HAP-1 (cell line): Measurements from ENCODE around the gene FBXL16.

Experiments
- DNase-seq, 2 experiments: peaks; one replicate each; pipeline ENCODE4 v3.0.0-alpha.2; 2016 to 2020; ENCODE audit warnings: low spot score in 2 of 2
- H3K27me3 ChIP-seq: fragments of 250-450 bp; sonication (Bioruptor Pico); 2 replicates; pipeline ENCODE4 v1.5.1; 2020; ENCODE audit warnings: low read depth, mild to moderate bottlenecking, moderate library complexity
- H3K36me3 ChIP-seq: fragments of 250-450 bp; sonication (Bioruptor Pico); replicated peaks from 2 replicates; pipeline ENCODE4 v1.5.1; 2020; ENCODE audit warnings: mild to moderate bottlenecking
- H3K4me1 ChIP-seq: fragments of 250-450 bp; sonication (Bioruptor Pico); 2 replicates; pipeline ENCODE4 v1.5.1; 2020; ENCODE audit warnings: mild to moderate bottlenecking
- H3K4me3 ChIP-seq: fragments of 250-450 bp; sonication (Bioruptor Pico); 2 replicates; pipeline ENCODE4 v1.5.1; 2020; ENCODE audit warnings: mild to moderate bottlenecking, moderate library complexity
- H3K9me3 ChIP-seq: fragments of 250-450 bp; sonication (Bioruptor Pico); 2 replicates; pipeline ENCODE4 v1.5.1; 2020; ENCODE audit warnings: mild to moderate bottlenecking, moderate library complexity
- in situ Hi-C: fragments of 300-500 bp; cut with MboI; formaldehyde crosslinking; loops from 3 replicates; pipeline ENCODE4 v1.14.3; 2020; ENCODE audit warnings: low sequenced_read_pairs, inconsistent platforms, mixed read lengths

Gene FBXL16

GRCh38 chr16:730666-731509 lies 25.3 kb upstream of the FBXL16 start:
- Histone ChIP-seq H3K4me3 (no peak overlapping the region), H3K27me3 (no peaks in the 10 kb centered on the region), H3K36me3 (peaks cover 57% of the 10 kb centered on the region), H3K9me3 (no peaks in the 10 kb centered on the region), H3K4me1 (peaks cover 5% of the 10 kb centered on the region)
- DNase-seq, result no peak
- in situ Hi-C loops, result loop anchor here (5.0 kb wide), 1 partner anchor 56 kb away; the partner anchor contains the start of genes CHTF18 and RPUSD1

DNA sequence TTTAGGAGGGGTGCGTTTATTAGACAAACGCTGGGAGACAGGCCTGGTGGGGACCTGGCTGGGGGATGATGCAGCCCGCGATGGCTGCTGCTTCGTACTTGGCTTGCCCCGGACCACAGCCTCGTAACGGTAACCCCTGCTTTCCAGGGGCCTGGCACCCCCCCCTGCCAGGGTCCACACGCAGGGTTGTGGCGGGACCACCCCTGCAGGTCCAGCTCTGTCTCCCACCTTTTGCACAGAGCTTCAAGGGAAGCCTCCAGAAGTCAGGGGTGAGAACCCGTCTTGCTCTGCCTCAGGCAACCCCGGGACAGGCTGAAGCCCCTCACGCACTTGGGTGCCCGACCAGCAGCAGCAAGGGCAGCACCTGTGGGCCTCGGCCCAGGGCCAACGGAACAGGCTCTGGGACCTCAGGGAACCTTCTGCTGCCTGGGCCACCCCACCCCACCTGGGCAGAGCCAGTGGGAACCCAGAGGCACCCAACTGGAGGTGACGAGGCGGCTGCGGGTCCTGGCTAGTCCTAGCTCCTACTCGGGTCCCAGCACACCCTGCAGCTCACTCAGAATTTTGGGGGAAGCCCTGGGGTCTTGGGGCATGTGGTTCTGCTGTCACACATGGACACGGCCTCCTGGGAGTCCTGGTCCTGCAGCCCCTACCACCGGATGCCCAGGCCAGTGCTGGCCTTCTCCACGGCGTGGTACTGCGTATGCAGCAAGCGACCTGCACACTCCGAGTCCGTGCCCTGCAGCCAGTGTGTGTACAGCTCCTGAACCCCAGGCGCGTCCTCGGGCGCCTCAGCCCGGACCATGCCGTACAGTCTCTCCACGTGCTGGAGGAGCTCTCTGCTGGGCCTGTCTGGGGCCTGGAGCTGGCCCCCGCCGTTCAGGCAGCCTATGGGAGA lies 24.4 kb upstream of the FBXL16 start:
- H3K36me3 ChIP-seq, result peaks cover 49% of the 10 kb centered on the region
- H3K4me3 ChIP-seq, result peak overlapping the region; percentile 71; the same call in 1 of the 2 replicates
- no peaks in the 10 kb centered on the region for H3K27me3 ChIP-seq
- H3K4me1 ChIP-seq, result peaks cover 5% of the 10 kb centered on the region
- H3K9me3 ChIP-seq, result no peaks in the 10 kb centered on the region
- in situ Hi-C loops, result loop anchor here (5.0 kb wide), 1 partner anchor 57 kb away; the partner anchor contains the start of genes CHTF18 and RPUSD1
- DNase-seq, result no peak

GRCh38 chr16:728890-729744 lies 23.5 kb upstream of the FBXL16 start:
- Histone ChIP-seq H3K36me3 (peaks cover 41% of the 10 kb centered on the region), H3K4me1 (peaks cover 5% of the 10 kb centered on the region), H3K27me3 (no peaks in the 10 kb centered on the region), H3K4me3 (peak overlapping the region; percentile 71), H3K9me3 (no peaks in the 10 kb centered on the region)
- peak in 1 of 2 experiments; percentile 47 for DNase-seq
- in situ Hi-C loops, result no loop called here

DNA sequence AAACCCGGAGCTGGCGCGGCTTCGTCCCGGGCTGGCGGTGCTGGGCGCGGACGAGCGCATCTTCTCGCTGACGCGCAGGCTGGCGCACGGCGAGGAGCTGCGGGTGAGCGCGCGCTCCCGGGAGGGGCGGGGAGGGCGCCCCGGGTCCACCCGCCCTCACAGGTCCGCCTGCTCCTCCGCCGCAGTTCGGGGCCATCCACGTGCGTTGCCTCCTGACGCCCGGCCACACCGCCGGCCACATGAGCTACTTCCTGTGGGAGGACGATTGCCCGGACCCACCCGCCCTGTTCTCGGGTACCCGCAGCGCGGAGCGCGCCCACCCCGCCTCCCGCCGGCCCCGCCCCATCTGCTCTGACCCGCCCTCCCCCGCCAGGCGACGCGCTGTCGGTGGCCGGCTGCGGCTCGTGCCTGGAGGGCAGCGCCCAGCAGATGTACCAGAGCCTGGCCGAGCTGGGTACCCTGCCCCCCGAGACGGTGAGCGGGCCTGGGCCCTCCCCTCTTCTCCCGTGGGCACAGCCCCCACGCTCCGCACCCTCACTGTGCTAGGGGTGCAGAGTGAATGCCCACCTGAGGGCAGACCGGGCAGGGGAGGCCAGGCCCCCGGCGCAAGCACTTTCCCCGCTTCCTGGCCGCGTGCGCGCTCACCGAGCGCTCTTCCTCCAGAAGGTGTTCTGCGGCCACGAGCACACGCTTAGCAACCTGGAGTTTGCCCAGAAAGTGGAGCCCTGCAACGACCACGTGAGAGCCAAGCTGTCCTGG lies 22.7 kb upstream of the FBXL16 start:
- Histone ChIP-seq H3K4me3 (peak overlapping the region; percentile 71), H3K36me3 (peaks cover 35% of the 10 kb centered on the region), H3K9me3 (no peaks in the 10 kb centered on the region), H3K4me1 (peaks cover 5% of the 10 kb centered on the region), H3K27me3 (no peaks in the 10 kb centered on the region)
- DNase-seq, result peak; percentile 82 to 94
- in situ Hi-C loops, result no loop called here

- in situ Hi-C loops, result no loop called here
- DNase-seq, result peak in 1 of 2 experiments; percentile 39
- Histone ChIP-seq H3K9me3 (no peaks in the 10 kb centered on the region), H3K4me1 (peaks cover 5% of the 10 kb centered on the region), H3K36me3 (peaks cover 36% of the 10 kb centered on the region), H3K4me3 (peak overlapping the region; percentile 71), H3K27me3 (no peaks in the 10 kb centered on the region)
Observed at GRCh38 chr16:727291-727977, 21.8 kb upstream of the FBXL16 start.

DNA sequence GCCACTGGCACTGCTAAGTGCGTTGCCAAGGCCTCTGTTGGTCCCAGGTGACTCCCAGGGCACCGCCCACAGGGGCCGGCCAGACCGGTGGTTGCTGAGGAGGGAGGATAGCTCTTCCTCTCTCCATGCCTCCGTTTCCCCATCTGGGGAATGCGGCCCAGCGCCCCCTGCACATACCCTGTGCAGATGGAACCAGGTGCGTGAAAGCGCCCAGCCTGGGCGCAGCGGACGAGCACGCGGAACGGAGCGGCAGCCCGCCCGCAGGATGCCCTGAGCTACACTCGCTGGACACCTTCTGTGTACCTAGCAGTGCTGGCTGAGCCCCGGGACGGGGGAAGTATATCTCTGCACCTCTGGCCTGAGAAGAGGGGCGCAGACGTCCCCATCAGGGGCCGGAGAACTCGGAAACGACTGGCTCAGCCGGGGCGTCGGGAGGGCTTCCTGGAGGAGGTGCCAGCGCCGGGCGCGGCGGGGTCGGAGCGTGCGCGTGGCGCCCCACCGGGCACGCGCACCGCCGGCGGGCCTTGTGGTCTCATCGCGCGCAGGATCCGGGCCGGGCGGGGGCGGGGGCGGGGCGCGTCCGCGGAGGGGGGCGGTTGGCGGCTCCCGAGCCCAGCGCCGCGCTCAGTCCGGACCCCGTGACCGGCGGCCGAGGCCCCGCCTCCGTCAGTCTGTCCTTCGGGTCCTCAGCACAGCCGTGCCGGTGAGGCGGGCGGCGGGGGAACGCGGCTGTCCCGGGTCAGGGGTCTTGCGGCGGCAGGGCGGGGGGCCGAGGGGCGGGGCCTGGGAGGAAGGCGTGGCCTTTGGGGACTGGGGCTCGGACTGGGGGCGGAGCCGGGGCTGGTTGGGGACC lies 21.1 kb upstream of the FBXL16 start, which contains the start of the genes CCDC78 and HAGHL:
CCDC78 (minus strand) TSS at position 6 of the 853 bp plus-strand sequence. CDS start 76 bp downstream, outside the sequence.
HAGHL (plus strand) TSS at position 669 of the 853 bp plus-strand sequence. CDS start 404 bp downstream, outside the sequence.
- peak; percentile 49 to 94 for DNase-seq
- peaks cover 37% of the 10 kb centered on the region for H3K36me3 ChIP-seq
- H3K9me3 ChIP-seq, result no peaks in the 10 kb centered on the region
- no peaks in the 10 kb centered on the region for H3K27me3 ChIP-seq
- in situ Hi-C loops, result no loop called here
- peak within 1 kb of the TSS; percentile 71 for H3K4me3 ChIP-seq
- peaks cover 8% of the 10 kb centered on the region for H3K4me1 ChIP-seq

- Histone ChIP-seq H3K4me3 (no peak overlapping the region; the same call in 1 of the 2 replicates), H3K9me3 (no peaks in the 10 kb centered on the region), H3K27me3 (no peaks in the 10 kb centered on the region), H3K4me1 (peaks cover 12% of the 10 kb centered on the region), H3K36me3 (peaks cover 35% of the 10 kb centered on the region)
- peak in 1 of 2 experiments; percentile 40 for DNase-seq
- in situ Hi-C loops, result no loop called here
Observed at GRCh38 chr16:726188-726437, 20.5 kb upstream of the FBXL16 start.

DNA sequence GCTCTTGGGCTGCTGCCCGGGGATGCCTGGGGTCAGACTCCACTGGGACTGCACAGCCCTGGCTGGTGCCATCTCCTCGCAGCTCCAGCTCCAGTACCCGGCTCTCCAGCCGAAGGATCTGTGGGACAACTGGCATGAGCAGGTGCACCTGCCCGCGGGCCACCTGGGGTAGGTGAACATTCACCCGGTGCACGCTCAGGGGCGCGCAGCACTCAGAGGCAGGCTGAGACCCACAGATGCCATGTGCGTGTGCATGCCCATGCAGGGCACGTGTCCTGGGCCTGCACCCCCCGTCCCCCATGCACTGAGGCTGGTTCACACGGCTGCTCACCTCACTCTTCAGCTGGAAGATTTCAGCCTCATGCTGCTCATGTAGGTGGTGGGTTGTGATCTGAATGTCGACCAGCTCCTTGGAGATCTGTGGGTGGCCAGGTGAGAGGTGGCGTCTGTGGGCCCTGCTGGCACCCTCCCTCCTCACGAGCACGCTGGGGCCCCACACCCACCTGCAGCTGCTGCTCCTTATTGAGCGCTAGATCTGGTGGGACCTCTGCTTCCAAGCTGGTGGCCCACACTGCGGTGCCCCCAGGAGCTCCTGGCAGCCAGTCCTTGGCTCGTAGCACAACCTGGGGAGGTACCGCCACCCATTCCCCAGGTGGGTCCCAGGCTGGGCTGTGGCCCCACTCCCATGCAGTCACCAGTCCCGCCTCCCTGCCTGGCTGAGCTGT lies 20.0 kb upstream of the FBXL16 start:
- no peak overlapping the region for H3K4me3 ChIP-seq
- in situ Hi-C loops, result no loop called here
- H3K36me3 ChIP-seq, result peaks cover 31% of the 10 kb centered on the region
- no peak for DNase-seq
- H3K9me3 ChIP-seq, result no peaks in the 10 kb centered on the region
- H3K27me3 ChIP-seq, result no peaks in the 10 kb centered on the region
- peaks cover 12% of the 10 kb centered on the region for H3K4me1 ChIP-seq

DNA sequence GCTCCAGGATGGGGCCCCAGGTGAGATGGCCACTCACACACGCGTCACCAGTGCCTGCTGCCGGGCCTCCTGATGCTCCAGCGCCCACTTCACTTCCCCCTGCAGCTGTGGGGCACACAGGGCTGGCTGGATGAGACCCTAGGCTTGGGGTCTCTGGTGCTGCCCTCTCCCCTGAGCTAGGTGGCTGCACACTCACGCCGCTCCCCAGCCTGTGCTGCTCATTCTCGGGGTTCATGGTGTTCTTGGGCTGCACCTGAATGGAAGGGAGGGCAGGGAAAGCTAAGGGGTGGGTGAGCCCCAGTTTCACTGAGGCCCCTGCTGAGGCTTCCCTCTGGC lies 19.4 kb upstream of the FBXL16 start:
- Histone ChIP-seq H3K27me3 (no peaks in the 10 kb centered on the region), H3K36me3 (peaks cover 26% of the 10 kb centered on the region), H3K4me3 (no peak overlapping the region), H3K4me1 (peaks cover 16% of the 10 kb centered on the region), H3K9me3 (no peaks in the 10 kb centered on the region)
- in situ Hi-C loops, result no loop called here
- DNase-seq, result no peak

- peaks cover 20% of the 10 kb centered on the region for H3K36me3 ChIP-seq
- H3K27me3 ChIP-seq, result no peaks in the 10 kb centered on the region
- H3K4me3 ChIP-seq, result no peak overlapping the region
- no peaks in the 10 kb centered on the region for H3K9me3 ChIP-seq
- in situ Hi-C loops, result no loop called here
- DNase-seq, result no peak
- H3K4me1 ChIP-seq, result peaks cover 19% of the 10 kb centered on the region
Observed at GRCh38 chr16:724188-725040, 18.8 kb upstream of the FBXL16 start.
